ENCODE data around the gene NAT14. TPM values are rescaled to one million over a fixed set of nuclear protein-coding genes. Genes with fewer than 3 reads are reported as not detected.

NAT14 gene
- total RNA-seq, 1 experiment from 2014 or later: 45.2 TPM

- Mint-ChIP-seq H3K27ac (ENCODE audit: unreplicated experiment) (no peak overlapping the region), H3K36me3 (ENCODE audit: insufficient read depth, unreplicated experiment) (peaks cover 13% of the 10 kb centered on the region), H3K4me1 (ENCODE audit: low read depth, unreplicated experiment) (peaks cover 11% of the 10 kb centered on the region), H3K9me3 (ENCODE audit: unreplicated experiment) (no peaks in the 10 kb centered on the region), H3K27me3 (ENCODE audit: insufficient read depth, unreplicated experiment) (peaks cover 7% of the 10 kb centered on the region), H3K4me3 (ENCODE audit: unreplicated experiment) (no peak overlapping the region)
- H3K4me3 ChIP-seq (ENCODE audit: low read depth, low read length): no peak overlapping the region
- intact Hi-C loops (cut with micrococcal nuclease; ENCODE audit: unreplicated experiment): loop anchor here (2.0 kb wide), 1 partner anchor 39 kb away; no protein-coding TSS in a partner anchor
- TF ChIP-seq, protein P1, sequence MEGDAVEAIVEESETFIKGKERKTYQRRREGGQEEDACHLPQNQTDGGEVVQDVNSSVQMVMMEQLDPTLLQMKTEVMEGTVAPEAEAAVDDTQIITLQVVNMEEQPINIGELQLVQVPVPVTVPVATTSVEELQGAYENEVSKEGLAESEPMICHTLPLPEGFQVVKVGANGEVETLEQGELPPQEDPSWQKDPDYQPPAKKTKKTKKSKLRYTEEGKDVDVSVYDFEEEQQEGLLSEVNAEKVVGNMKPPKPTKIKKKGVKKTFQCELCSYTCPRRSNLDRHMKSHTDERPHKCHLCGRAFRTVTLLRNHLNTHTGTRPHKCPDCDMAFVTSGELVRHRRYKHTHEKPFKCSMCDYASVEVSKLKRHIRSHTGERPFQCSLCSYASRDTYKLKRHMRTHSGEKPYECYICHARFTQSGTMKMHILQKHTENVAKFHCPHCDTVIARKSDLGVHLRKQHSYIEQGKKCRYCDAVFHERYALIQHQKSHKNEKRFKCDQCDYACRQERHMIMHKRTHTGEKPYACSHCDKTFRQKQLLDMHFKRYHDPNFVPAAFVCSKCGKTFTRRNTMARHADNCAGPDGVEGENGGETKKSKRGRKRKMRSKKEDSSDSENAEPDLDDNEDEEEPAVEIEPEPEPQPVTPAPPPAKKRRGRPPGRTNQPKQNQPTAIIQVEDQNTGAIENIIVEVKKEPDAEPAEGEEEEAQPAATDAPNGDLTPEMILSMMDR (IDR thresholded peaks at IDR 0.05; ENCODE audit: insufficient read depth in 1 of 2, low read depth in 1 of 2, low read length in 1 of 2, severe bottlenecking in 1 of 2, unreplicated experiment in 1 of 2): no peak
- no peaks in the 10 kb centered on the region for H3K36me3 ChIP-seq (ENCODE audit: control insufficient read depth, insufficient read depth, low read length)
- peaks cover 2% of the 10 kb centered on the region; the same call in 1 of the 2 replicates for H3K4me1 ChIP-seq
- ChIA-PET POLR2A (no interaction called here), CTCF (interaction anchor here (2.4 to 3.0 kb wide), 2 partner anchors 11 to 38 kb away, joined by 24 to 35 read pairs; partner anchors contain the start of gene ZNF628)
- DNase-seq: no peak
- no TSS peak for BruUV-seq (replicated peaks)
- no peaks in the 10 kb centered on the region for H3K9me3 ChIP-seq
- no peaks in the 10 kb centered on the region for H3K27me3 ChIP-seq (replicated peaks; ENCODE audit: control insufficient read depth, insufficient read depth, low read length)
Observed at GRCh38 chr19:55465460-55466240, 19.3 kb upstream of the NAT14 start.

- ChIA-PET POLR2A (no interaction called here), CTCF (interaction anchor here (2.2 to 3.0 kb wide), 3 partner anchors 10 to 166 kb away, joined by 12 to 35 read pairs (median 24); partner anchors contain the start of gene ZNF628)
- H3K9me3 Mint-ChIP-seq (ENCODE audit: unreplicated experiment): no peaks in the 10 kb centered on the region
- no peaks in the 10 kb centered on the region for H3K27me3 ChIP-seq (replicated peaks; ENCODE audit: control insufficient read depth, insufficient read depth, low read length)
- intact Hi-C loops (cut with micrococcal nuclease; ENCODE audit: unreplicated experiment): loop anchor here (2.0 kb wide), 1 partner anchor 39 kb away; no protein-coding TSS in a partner anchor
- H3K36me3 Mint-ChIP-seq (ENCODE audit: insufficient read depth, unreplicated experiment): peaks cover 13% of the 10 kb centered on the region
- no peaks in the 10 kb centered on the region for H3K4me1 ChIP-seq
- no peak for DNase-seq
- H3K4me3 Mint-ChIP-seq (ENCODE audit: unreplicated experiment): no peak overlapping the region
- TF ChIP-seq, protein P1 (IDR thresholded peaks at IDR 0.05; ENCODE audit: insufficient read depth in 1 of 2, low read depth in 1 of 2, low read length in 1 of 2, severe bottlenecking in 1 of 2, unreplicated experiment in 1 of 2): no peak
- no peak overlapping the region for H3K27ac Mint-ChIP-seq (ENCODE audit: unreplicated experiment)
- no peaks in the 10 kb centered on the region for H3K36me3 ChIP-seq (ENCODE audit: control insufficient read depth, insufficient read depth, low read length)
- peaks cover 11% of the 10 kb centered on the region for H3K4me1 Mint-ChIP-seq (ENCODE audit: low read depth, unreplicated experiment)
- H3K9me3 ChIP-seq: no peaks in the 10 kb centered on the region
- H3K4me3 ChIP-seq (ENCODE audit: low read depth, low read length): no peak overlapping the region
- peaks cover 7% of the 10 kb centered on the region for H3K27me3 Mint-ChIP-seq (ENCODE audit: insufficient read depth, unreplicated experiment)
- BruUV-seq (replicated peaks): no TSS peak
Observed at GRCh38 chr19:55466241-55466614, 18.8 kb upstream of the NAT14 start.

DNA sequence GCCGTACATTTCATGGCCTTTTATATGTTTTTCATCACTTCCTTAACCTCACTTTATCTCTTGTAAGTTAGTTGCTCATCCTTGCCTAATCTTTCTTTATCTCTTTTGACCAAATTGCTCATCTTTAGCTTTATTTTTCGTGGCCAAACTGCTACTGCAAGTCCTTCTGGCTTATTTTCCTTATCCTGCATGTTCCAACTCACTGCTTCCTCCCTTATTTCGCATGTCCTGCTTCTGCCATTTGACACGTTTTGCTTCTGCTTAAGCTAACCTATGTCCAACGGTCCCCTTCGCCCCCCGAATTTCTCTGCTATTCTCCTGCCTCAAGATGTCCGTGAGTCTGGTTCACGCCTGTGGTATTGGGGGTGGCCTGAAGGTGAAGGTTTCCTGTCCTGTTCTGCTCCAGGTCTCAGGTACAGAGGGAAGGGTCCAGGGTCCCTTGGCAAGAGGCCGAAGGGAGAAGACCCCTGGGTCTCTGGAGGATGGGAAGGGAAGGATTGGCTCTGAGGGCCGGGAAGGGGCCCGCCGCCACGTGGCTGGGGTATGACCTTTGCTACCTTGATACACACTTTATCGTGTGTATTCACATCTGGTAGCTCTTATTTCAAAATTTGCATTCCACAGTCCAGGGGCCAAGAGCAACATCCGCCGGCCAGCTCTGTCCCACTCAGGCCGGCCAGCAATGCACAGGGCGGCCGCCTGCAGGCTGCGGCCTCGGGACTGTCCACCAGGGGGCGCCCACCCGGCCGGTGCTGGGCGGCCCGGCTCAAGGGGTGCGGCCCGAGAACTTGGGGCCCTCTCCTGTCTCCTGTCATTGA is 17.5 kb upstream of the NAT14 start:
- Histone ChIP-seq H3K36me3 (ENCODE audit: control insufficient read depth, insufficient read depth, low read length) (no peaks in the 10 kb centered on the region), H3K4me1 (no peaks in the 10 kb centered on the region), H3K4me3 (ENCODE audit: low read depth, low read length) (no peak overlapping the region), H3K27me3 (replicated peaks; ENCODE audit: control insufficient read depth, insufficient read depth, low read length) (no peaks in the 10 kb centered on the region), H3K9me3 (no peaks in the 10 kb centered on the region)
- BruUV-seq (replicated peaks): no TSS peak
- Mint-ChIP-seq H3K4me3 (ENCODE audit: unreplicated experiment) (no peak overlapping the region), H3K36me3 (ENCODE audit: insufficient read depth, unreplicated experiment) (peaks cover under 1% of the 10 kb centered on the region), H3K27me3 (ENCODE audit: insufficient read depth, unreplicated experiment) (peaks cover 7% of the 10 kb centered on the region), H3K27ac (ENCODE audit: unreplicated experiment) (no peak overlapping the region), H3K4me1 (ENCODE audit: low read depth, unreplicated experiment) (peaks cover 11% of the 10 kb centered on the region), H3K9me3 (ENCODE audit: unreplicated experiment) (no peaks in the 10 kb centered on the region)
- intact Hi-C loops (cut with micrococcal nuclease; ENCODE audit: unreplicated experiment): loop anchor here (1.0 to 2.0 kb wide), 2 partner anchors 37 to 164 kb away; no protein-coding TSS in a partner anchor
- ChIA-PET POLR2A (interaction anchor here (0.6 to 1.1 kb wide), 2 partner anchors 9 to 36 kb away, joined by 4 read pairs; partner anchors contain the start of gene ZNF628), CTCF (interaction anchor here (0.6 to 3.0 kb wide), 17 partner anchors 9 to 1047 kb away, joined by 3 to 35 read pairs (median 4); partner anchors contain the start of genes FIZ1, HSPBP1, KMT5C and NAT14)
- DNase-seq: peak in 1 of 2 experiments; percentile 83
- TF ChIP-seq, protein P1 (IDR thresholded peaks at IDR 0.05; ENCODE audit: insufficient read depth in 1 of 2, low read depth in 1 of 2, low read length in 1 of 2, severe bottlenecking in 1 of 2, unreplicated experiment in 1 of 2): peak; percentile 82 to 97

All from Caco-2 (cell line).